ENCODE results near the gene BCL2L2.

The BCL2L2 gene

DNA sequence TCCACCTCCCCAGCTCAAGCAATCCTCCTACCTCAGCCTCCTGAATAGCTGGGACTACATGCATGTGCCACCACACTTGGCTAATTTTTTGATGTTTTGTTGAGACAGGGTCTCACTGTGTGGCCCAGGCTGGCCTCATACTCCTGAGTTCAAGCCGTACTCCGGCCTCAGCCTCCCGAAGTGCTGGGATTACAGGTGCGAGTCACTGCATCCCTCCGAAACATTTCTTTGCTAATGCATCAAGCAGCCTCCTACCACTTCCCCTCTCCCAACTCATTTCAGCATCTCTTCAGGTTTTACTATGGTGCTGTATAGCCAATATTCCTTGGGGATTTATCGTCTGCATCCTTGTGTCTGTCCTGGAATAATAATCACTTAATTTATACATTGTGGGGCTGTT lies 48.4 kb downstream of the BCL2L2 start:
- TF ChIP-seq, protein P1, sequence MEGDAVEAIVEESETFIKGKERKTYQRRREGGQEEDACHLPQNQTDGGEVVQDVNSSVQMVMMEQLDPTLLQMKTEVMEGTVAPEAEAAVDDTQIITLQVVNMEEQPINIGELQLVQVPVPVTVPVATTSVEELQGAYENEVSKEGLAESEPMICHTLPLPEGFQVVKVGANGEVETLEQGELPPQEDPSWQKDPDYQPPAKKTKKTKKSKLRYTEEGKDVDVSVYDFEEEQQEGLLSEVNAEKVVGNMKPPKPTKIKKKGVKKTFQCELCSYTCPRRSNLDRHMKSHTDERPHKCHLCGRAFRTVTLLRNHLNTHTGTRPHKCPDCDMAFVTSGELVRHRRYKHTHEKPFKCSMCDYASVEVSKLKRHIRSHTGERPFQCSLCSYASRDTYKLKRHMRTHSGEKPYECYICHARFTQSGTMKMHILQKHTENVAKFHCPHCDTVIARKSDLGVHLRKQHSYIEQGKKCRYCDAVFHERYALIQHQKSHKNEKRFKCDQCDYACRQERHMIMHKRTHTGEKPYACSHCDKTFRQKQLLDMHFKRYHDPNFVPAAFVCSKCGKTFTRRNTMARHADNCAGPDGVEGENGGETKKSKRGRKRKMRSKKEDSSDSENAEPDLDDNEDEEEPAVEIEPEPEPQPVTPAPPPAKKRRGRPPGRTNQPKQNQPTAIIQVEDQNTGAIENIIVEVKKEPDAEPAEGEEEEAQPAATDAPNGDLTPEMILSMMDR (IDR thresholded peaks at IDR 0.05; ENCODE audit: insufficient read depth, missing control alignments): no peak
- DNase-seq (ENCODE audit: insufficient read length, low spot score) (no peak), FAIRE-seq (no peak)

DNA sequence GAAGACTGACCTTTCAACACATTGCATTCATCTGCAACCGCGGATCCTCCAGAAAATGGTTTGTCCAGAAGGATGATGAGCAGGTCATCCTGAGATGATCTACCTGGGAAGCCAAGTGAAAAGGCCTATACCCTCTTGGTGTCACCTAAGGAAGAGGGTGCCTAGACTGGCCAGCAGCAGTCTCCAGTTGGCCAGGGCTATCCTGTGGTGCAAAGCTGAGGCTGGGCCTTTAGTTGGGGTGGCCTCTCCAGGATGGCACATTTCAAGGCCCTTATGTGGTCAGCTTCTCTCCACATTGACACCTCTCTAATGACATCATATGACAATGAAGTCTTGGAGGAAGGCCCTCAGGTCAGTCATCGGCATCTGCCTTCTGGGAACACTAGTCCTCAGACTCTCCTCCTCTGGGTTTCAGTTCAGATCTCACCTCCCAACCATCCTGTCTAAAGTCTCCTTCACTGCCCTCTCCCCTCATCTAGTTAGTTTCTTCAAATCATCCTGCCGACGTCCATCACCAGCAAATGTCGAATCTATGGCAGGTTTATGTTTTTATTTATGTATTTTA lies 49.3 kb downstream of the BCL2L2 start:
- DNase-seq (ENCODE audit: insufficient read length, low spot score) (no peak), FAIRE-seq (no peak)
- TF ChIP-seq, protein P1 (IDR thresholded peaks at IDR 0.05; ENCODE audit: insufficient read depth, missing control alignments): no peak

DNA sequence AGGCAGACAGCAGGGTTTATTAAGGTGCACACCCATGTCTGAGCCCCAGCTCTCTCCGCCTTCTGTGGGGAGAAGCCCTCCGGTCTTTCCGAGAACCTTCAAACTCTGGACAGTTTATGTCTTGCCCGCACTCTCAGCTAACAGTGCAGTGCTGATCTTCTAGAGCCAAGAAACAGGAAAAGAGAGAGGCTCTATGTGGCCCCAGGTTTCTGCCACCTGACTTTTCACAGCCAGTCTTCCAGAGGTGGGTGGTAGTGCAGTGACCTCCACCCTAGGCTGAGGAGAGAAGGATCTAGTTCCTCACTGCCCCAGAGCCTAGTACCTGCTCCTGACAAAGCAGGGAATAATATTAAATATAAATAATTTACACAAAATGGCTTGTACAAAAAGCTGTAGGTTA lies 50.0 kb downstream of the BCL2L2 start:
- TF ChIP-seq, protein P1 (IDR thresholded peaks at IDR 0.05; ENCODE audit: insufficient read depth, missing control alignments): no peak
- DNase-seq (ENCODE audit: insufficient read length, low spot score) (peak; percentile 3), FAIRE-seq (no peak)

DNA sequence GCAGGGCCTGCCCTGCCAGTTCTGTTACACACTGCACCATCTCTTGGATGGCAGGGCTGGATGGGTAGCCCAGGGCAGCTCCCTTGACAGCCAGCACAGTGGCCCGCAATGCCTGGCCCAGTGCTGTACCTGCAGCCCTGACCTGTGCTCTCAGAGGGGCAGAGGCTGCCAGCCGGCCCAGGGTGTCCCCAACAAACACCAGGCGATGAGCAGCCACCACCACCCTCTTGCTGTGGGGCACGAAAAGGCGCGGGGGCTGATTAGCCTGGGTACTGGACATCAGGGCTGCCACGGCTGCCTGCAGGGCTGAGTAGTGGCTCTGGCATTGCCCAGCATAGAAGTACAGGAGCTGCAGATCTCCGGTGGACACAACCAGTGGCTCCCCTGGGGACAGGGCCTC lies 50.6 kb downstream of the BCL2L2 start:
- no peak for DNase-seq (ENCODE audit: insufficient read length, low spot score)
- FAIRE-seq: no peak
- TF ChIP-seq, protein P1 (IDR thresholded peaks at IDR 0.05; ENCODE audit: insufficient read depth, missing control alignments): no peak

DNA sequence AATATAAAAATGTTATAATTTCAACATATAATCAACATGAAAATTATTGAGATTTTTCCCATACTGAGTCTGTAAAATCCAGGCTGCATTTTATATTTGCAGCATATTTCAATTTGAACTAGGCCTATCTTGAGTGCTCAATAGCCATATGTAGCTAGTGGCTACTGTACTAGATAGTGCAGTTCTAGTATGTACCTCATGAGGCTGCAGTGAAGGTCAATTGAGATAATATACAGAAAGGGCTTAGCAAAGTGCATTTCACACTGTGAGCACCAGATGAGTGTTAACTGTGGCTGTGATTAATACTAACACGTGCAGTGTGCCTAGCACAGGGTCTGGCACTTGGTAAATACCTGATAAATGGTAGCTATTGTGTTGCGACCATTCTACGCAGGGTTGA lies 51.4 kb downstream of the BCL2L2 start:
- FAIRE-seq: no peak
- TF ChIP-seq, protein P1 (IDR thresholded peaks at IDR 0.05; ENCODE audit: insufficient read depth, missing control alignments): no peak
- DNase-seq (ENCODE audit: insufficient read length, low spot score): peak; percentile 16

DNA sequence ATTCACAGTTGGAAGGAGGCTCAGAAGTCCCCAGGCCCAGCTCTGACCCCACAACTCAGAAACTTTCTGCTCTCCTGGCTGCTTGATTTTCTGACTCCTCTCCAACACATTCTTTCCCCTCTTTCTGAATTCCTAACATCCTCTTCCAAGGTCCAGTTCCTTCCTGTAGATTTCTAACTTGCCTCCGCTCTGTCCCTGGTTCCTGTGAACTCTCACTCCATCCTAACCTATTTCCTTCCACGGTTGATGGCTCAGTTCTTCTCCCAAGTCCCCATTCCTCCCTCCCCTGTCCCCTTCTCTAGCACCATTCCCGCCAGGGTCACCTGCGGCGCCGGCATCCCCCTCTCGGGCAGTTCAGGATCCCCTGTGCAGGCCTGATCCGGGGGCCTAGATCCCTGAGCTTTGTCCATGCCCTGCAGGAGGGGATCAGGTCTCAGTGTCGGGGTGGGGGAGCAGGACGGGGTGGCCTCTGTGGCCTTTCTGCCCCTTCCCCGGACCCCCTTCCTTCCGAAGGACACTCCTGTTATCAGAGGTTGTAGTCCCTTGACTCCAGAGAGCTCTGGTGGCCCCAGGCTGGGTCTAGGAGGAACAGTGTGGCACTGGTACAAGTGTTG lies 52.0 kb downstream of the BCL2L2 start:
- FAIRE-seq (no peak), DNase-seq (ENCODE audit: insufficient read length, low spot score) (peak; percentile 10)
- TF ChIP-seq, protein P1 (IDR thresholded peaks at IDR 0.05; ENCODE audit: insufficient read depth, missing control alignments): no peak

DNA sequence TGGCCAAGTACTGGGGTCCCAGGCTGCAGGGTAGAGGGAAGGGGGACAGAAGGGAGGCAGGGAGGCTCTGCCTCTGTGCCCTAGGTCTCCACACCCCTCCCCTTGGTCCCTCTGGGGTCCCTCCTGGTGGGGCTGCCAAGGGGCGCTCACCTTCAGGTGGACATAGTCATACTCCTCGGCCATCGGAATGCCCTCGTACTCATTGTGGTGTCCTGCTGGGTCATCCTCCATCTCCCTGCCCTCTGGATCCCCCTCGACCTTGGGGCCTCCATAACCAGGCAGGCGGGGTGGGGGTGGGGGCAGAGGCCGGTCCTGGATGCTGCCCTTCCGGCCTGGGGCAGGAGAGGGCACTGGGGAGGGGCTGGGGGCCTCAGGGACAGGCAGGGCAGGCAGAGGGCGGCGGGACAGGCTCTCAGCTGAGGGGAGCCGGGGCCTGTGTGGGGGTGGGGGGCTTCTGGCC lies 52.6 kb downstream of the BCL2L2 start:
- DNase-seq (ENCODE audit: insufficient read length, low spot score) (no peak), FAIRE-seq (no peak)
- TF ChIP-seq, protein P1 (IDR thresholded peaks at IDR 0.05; ENCODE audit: insufficient read depth, missing control alignments): no peak

All from D721Med (cell line).